ENCODE data around the gene NUP210L.

The NUP210L gene

GRCh38 chr1:154154534-154155191 lies at the start of gene NUP210L:
Gene NUP210L, minus strand, starts transcription at chr1:154155073.
- DNase-seq = peak in 1 of 2 donors; percentile 5

- DNase-seq = no peak
These were observed 44.6 kb upstream of the NUP210L start for GRCh38 chr1:154199563-154199879.

- DNase-seq = peak; percentile 12 to 45
These were observed 44.1 kb upstream of the NUP210L start for GRCh38 chr1:154198756-154199562.

- DNase-seq = no peak
These were observed 38.9 kb upstream of the NUP210L start for GRCh38 chr1:154193821-154194220.

GRCh38 chr1:154192476-154192875 lies 37.6 kb upstream of the NUP210L start:
- no peak for DNase-seq

- no peak for DNase-seq
These were observed 37.2 kb upstream of the NUP210L start, which contains the start of gene TPM3 for GRCh38 chr1:154191990-154192461. Gene TPM3, minus strand, starts transcription at chr1:154192100. Its CDS starts 82 bp downstream, at chr1:154192018.

- DNase-seq = no peak
These were observed 35.7 kb upstream of the NUP210L start for GRCh38 chr1:154190550-154190949.

- DNase-seq = no peak
These were observed 32.1 kb upstream of the NUP210L start for GRCh38 chr1:154186852-154187501.

GRCh38 chr1:154186177-154186576 lies 31.3 kb upstream of the NUP210L start:
- peak; percentile 72 to 76 for DNase-seq

GRCh38 chr1:154183046-154183915 lies 28.4 kb upstream of the NUP210L start:
- peak; percentile 95 to 97 for DNase-seq

GRCh38 chr1:154182344-154183045 lies 27.6 kb upstream of the NUP210L start:
- peak; percentile 81 to 85 for DNase-seq

GRCh38 chr1:154181944-154182343 lies 27.1 kb upstream of the NUP210L start:
- DNase-seq = no peak

- no peak for DNase-seq
These were observed 25.2 kb upstream of the NUP210L start for GRCh38 chr1:154179946-154180687.

- no peak for DNase-seq
These were observed 24.3 kb upstream of the NUP210L start for GRCh38 chr1:154178911-154179811.

- peak; percentile 13 to 34 for DNase-seq
These were observed 23.1 kb upstream of the NUP210L start for GRCh38 chr1:154178013-154178412.

GRCh38 chr1:154176337-154176736 lies 21.5 kb upstream of the NUP210L start:
- DNase-seq = no peak

GRCh38 chr1:154174654-154175053 lies 19.8 kb upstream of the NUP210L start:
- no peak for DNase-seq

GRCh38 chr1:154171880-154172279 lies 17.0 kb upstream of the NUP210L start:
- DNase-seq = no peak

GRCh38 chr1:154171223-154171583 lies 16.3 kb upstream of the NUP210L start:
- DNase-seq = no peak

GRCh38 chr1:154170547-154171222 lies 15.8 kb upstream of the NUP210L start:
- DNase-seq = peak; percentile 43 to 75

Measured in stimulated activated CD4-positive, alpha-beta T cell treated with anti-CD3 and anti-CD28 coated beads, Interleukin-2, amount 100 ng/mL, for 24 hours (primary cell).